GM18907 (cell line): ENCODE results near the gene ALG9.
"Not testable (repeated sequence)": the region's sequence is repeated elsewhere in the genome, so short reads cannot be mapped to it uniquely, and the experiment has no call there.

Experiments
- ATAC-seq: cut with Tn5 transposase; IDR thresholded peaks from one replicate; pipeline ENCODE4 v1.9.1; 2021; ENCODE audit warnings: mild to moderate bottlenecking, moderate library complexity; ENCODE audit not compliant: unreplicated experiment

Gene ALG9

GRCh38 chr11:111801135-111801534 is 70.2 kb downstream of the ALG9 start:
- no peak for ATAC-seq

GRCh38 chr11:111798279-111798678 is 73.1 kb downstream of the ALG9 start:
- no peak for ATAC-seq

DNA sequence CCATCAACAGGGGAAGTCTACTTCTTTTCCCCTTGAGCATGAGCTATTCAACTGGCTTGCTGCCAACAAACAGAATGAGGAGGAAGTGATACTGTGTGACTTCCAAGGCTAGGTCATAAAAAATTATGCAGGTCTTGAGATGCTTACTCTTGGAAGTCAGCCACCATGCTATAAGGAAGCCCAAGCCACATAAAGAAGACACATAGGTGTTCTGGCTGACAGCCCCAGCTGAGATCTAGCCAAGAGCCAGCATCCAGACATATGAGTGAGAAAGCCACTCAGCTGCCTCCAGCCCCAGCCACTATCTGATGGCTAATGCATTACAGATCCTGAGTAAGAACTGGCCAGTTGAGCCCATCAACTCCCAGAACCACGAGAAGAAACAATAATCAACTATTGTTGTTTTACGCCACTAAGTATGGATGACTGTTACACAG is 74.2 kb downstream of the ALG9 start:
- ATAC-seq, result peak; percentile 53

DNA sequence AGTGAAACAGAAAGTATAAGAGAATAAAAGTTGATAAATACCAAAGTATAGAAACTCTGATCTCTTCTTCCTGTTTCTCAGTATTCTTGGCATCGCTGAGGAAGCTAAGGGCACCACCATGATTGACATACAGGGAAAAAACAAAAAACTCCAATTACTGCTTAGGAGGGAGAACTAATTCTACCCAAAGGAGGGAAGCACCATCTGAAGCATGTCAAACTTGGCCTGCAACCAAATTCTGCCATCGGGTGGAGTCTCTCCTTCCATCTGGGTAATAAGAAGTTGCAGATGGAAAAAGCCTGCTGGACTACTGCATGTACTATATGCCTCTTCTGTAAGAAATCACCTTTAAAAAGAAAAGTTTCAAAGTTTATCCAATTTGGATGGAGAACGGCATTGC is 74.7 kb downstream of the ALG9 start:
- ATAC-seq, result no peak

DNA sequence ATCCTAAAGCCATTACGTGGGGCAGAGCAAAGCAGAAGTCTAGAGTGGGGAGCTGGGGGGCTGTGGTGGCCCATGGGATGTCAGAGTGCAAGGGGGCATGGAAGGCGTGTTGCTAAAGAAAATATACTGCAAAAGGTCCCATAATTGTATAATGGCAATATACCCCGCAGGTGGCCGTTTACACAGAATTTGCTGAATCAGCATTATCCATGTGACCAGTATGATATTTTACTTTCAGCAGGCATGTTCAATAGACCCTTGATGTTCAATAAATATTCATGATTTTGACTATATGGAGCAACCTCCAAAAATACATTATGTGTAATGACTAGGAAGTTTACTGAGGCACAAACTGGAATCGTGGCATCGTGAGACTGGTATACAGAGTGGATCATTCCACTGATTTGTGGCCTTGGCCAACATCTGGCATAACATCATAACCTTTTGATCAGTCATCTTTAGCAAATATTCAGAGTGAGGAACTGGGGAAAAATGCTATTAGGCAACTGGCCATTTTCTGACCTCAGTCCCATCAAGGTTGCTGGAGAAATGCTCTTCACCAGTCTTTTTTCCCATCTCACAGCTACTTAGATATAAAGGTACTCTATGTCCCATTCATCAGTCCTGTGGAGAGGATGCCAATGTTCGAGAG is 75.9 kb downstream of the ALG9 start:
- ATAC-seq, result no peak

DNA sequence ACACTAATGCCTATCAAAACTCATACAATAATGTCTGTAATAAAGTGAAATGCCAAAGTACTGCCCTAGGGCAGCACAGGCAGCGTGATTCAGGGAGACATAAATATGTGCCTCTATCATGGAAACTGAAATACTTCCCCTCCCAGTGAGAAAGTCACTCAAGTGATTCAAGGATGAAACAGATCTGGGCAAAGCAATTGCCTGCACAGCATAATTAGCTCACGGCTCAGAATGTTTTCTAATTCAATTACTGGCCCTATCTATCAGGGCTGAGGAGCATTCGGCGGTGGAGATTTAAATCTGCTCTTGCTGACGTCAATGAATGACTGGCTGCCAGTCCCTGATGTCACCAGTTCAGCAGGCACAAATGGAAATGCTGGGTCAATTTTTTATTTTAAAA is 77.5 kb downstream of the ALG9 start:
- ATAC-seq, result no peak

DNA sequence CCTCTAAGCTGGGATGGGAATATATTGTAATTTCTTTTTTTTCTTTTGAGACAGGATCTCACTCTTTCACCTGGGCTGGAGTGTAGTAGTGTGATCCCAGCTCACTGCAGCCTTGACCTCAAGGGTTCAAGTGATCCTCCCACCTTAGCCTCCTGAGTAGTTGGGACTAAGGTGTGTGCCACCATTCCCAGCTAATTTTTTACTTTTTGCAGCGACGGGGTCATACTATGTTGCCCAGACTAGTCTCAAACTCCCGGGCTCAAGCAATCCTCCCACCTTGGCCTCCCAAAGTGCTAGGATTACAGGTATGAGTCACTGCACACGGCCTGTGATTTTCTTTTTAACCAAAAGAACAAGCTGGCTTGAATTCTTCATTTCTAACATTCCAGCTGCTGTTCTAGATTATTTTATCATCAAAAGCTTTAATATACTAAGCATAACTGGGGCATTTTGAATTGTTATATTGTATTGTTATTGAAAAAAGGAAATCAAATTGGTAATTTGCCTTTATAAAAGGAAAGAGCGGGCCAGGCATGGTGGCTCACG is 78.4 kb downstream of the ALG9 start:
- ATAC-seq, result no peak

- ATAC-seq, result no peak
Measured at GRCh38 chr11:111792314-111792713, 79.1 kb downstream of the ALG9 start.

- no peak for ATAC-seq
Measured at GRCh38 chr11:111788464-111788863, 82.9 kb downstream of the ALG9 start.

- no peak for ATAC-seq
Measured at GRCh38 chr11:111788051-111788450, 83.3 kb downstream of the ALG9 start.

DNA sequence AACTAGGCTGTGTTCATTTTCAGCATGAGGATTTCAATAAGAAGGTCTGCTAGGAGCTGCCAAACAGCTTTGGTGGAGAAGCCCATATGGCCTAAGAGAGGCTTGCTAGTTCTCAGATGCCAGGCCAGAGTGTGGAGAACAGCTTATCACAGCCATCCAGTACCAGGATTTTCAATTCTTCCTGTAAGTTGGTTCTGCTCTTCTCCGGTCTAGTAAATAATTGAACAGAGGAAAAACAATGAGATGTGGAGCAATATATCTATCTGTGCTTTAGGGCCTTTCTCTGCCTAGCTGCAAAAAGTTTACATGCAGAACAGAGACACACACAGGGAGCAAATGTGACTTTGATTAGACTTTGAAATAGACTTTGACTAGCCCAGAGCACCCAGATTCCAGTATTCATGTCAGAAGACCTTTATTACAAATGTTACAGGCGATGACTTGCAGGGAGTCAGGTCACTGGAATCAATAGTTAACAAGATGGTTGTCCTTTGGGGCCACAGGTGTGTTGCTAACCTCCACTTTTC is 85.4 kb downstream of the ALG9 start:
- no peak for ATAC-seq

DNA sequence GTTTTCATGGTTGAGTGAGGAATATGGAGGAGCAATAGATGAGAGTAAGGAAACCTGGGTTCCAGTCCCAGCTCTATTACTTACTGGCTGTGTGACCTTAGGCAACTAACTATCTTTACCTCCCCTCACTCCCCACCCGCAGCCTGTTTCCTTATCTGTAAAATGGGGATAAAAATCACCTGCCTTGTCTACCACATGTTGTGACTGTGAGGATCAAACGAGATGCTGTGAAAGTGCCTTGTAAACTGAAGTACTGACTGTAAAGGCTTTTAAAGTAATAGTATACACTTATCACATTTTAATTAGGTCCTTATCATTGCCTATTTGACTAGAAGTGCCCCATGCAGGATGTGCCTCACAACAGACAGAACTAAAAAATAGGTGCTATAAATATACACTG is 86.3 kb downstream of the ALG9 start:
- no peak for ATAC-seq

GRCh38 chr11:111784311-111784710 is 87.1 kb downstream of the ALG9 start:
- not testable (repeated sequence) for ATAC-seq

DNA sequence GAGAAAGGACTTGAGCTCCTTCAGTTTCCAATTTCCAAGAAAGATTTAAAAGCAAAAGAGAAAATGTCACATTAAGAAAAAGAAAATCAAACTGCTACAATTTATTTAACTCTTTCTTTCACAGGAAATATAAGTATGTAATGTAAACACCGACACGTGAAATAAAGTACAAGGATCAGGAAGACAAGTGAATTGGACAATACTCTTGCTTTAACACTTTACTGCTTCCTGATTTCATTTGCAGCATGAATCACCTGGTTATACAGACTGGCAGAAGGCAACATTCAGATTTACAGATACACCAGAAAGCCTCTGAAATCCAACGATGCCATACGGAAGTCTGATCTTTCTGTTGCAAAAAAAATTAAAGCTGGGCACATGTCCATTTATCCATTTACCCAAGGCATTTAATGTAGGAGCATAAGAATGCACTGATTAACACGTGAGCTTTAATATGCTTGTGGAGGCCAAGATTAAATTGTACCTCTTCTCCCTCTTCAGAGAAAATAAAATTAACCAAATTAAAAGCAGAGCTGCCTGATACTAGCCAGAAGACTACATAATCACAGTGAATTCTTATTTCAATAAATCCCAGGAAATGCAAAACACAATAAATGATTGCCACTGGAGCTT is 89.2 kb downstream of the ALG9 start:
- no peak for ATAC-seq

- ATAC-seq, result no peak
Measured at GRCh38 chr11:111779118-111779517, 92.3 kb downstream of the ALG9 start.

GRCh38 chr11:111778047-111778558 is 93.3 kb downstream of the ALG9 start:
- no peak for ATAC-seq

- peak; percentile 69 for ATAC-seq
Measured at GRCh38 chr11:111777094-111778046, 94.0 kb downstream of the ALG9 start.

GRCh38 chr11:111776398-111777093 is 94.8 kb downstream of the ALG9 start:
- peak; percentile 94 for ATAC-seq

DNA sequence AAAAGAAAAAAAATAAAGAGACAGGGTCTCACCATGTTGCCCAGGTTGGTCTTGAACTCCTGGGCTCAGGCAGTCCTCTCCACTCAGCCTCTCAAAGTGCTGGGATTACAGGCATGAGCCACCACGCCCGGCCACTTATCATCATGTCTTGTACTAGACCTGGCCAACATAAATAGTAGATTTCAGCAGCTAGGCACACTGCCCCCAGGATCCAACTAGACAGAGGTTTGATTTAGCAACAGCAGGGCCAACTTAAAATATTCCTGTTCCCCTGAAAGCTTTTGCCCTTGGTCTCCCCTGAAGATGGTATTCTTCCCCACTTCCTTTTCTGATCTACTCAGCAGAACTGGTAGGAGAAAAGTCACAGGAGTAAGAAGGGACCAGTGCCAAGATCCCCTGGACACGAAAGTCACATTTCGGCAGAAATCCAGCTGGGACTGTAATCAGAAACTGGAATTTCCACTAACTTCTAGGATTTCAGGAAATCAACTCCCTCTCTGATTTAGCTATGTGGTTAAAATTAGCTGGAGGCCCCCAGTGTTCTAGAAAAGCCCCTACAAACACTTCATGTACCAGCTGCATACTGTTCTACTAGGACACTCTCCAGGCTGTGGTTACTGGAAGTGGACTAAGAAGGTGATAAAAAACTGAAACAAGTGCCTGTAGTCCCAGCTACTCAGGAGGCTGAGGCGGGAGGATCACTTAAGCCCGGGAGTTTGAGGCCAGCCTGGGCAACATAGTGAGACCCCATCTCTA is 96.2 kb downstream of the ALG9 start:
- no peak for ATAC-seq

GRCh38 chr11:111772535-111772934 is 98.8 kb downstream of the ALG9 start:
- no peak for ATAC-seq
